Left renal cortex interstitium (tissue), 4 donors: ENCODE data around the gene COL5A1. TPM values are rescaled to one million over a fixed set of nuclear protein-coding genes. Genes with fewer than 3 reads are reported as not detected.

Source experiments
- DNase-seq, 4 donors: peaks; one replicate each; pipeline ENCODE4 v3.0.0-alpha.2; 2013; ENCODE audit warnings: low read depth in 4 of 4, low spot score in 2 of 4, missing footprints in 1 of 4
- polyA plus RNA-seq, 4 donors: library from polyadenylated mRNA; unstranded; fragments of 120-200 nt; gene quantifications; one replicate each; pipeline ENCODE4 v1.2.1, GENCODE V29; 2013; ENCODE audit not compliant: insufficient read length in 4 of 4

COL5A1 gene
- polyA plus RNA-seq, 4 donors: 92.0 to 140 (median 99.7) TPM

DNA sequence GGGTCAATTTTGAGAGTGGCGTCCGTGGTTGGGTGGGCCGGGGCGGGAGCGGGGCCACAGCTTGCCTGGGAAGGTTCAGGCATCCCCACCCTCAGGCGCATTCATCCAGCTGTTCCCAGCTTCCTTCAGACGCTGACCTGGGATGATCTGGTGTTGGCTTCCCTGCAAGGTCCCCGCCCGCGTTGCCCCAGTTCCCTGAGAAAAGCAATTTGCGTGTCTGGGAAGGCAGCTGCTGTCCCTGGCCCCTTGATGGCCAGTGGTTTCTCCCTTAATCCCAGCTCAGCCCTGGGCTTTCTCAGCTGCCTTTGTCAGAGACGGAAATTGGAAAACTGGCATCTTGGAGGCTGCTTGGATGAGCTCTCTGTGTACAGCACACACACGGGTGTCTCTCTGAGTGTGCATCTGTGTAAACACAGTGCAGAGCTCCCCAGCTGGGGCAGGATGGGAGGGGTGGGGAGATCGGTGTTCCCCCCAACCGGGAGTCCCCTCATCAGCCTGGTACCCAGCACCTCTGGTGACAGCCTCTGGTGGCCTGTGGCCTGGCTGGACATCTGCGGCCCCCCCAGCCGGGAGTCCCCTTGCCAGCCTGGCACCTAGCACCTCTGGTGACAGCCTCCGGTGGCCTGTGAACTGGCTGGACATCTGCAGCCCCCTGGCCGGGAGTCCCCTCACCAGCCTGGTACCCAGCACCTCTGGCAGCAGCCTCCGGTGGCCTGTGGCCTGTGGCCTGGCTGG lies 94.0 kb downstream of the COL5A1 start:
- no peak for DNase-seq

DNA sequence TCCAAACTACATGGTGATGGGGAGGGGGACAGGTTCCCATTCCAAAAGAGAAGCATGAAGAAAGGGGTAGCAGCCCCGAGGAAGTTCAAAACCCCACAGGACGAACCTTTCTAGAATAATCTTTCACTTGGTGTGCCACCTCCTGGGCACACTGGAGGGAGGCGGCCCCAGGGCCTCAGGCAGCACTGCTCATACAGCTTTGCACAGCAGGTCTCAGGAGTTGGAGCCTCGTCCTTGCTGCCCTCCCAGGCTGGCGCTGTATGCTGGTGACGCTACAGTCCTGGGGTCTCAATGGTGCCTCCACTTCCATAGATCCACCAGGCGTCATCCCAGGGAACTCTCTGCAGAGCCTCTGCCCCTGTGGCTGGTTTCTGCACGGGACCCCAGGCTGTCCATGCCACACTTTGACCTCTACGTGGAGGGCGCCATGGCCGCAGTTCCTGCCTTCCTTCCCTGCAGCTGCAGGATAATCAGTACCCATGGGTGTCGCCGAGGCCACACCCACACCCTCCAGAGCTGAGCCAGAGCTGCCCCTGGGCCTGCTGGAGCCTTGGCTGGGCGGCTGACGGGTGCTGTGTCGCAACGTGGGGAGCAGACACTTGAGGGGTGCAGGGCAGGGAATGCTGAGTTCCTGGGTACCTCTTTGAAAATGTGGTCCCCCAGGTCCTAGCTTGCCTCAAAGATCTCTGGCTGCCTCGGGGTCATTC lies 95.3 kb downstream of the COL5A1 start:
- DNase-seq: no peak

GRCh38 chr9:134737842-134738580 lies 96.4 kb downstream of the COL5A1 start:
- no peak for DNase-seq

GRCh38 chr9:134738869-134739659 lies 97.5 kb downstream of the COL5A1 start:
- peak; percentile 0 to 59 (median 32) for DNase-seq

GRCh38 chr9:134739660-134739968 lies 98.0 kb downstream of the COL5A1 start:
- DNase-seq: no peak

GRCh38 chr9:134740071-134740470 lies 98.5 kb downstream of the COL5A1 start:
- DNase-seq: no peak

DNA sequence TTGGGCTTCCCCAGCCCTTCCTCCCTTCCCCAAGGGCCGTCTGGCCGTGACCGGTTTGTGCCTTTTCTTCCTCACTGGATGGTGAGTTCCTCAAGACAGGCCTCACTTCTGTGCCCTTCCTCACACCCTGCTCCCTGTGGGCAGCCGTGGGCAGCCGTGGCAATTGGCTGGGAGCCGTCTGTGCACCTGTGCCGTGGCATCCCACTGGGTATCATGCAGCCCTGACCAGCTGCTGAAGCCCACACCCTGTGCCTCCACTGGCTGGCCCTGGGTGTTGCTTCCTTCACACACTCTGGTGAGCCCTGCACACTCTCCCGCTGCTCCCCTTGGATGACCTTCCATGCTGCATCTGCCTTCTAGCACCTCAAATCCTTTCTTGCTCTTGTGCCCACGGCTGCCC lies 100.2 kb downstream of the COL5A1 start:
- DNase-seq: no peak

DNA sequence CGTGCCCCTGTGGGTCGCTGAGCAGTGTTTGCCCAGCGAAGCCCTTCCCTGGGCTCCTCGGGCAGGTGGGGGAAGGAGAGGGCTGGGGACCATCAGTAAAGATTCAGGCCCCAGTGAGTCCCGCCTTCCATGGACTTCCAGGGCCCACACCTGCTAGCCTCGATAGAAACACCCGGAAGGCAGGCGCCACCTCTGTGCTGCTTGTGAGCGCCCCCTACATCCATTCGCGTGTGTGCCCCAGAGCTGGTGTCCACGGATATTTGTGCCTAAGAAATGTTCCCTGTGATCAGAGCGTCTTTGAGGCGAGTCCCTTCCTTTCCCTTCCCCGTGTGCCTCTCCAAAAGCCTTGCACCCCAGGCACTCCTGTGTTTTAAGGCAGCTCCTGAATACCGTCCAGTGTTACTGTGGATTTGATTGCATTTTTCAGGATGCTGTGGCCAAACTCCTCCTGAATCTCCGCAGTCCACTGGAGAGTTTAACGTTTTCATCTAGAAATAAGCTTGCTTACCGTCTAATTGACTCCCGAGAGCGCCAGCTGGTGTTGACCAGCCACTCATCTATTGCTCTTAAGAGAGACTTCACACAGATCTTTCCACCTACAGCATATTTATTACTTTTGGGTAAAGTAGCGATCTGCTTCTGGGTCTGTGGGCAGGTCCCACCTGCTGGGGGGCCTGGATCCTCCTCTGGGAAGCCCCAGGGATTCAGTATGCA lies 101.4 kb downstream of the COL5A1 start:
- DNase-seq: no peak

GRCh38 chr9:134743853-134744252 lies 102.2 kb downstream of the COL5A1 start:
- no peak for DNase-seq

- no peak for DNase-seq
These were observed 103.0 kb downstream of the COL5A1 start for GRCh38 chr9:134744385-134745295.

DNA sequence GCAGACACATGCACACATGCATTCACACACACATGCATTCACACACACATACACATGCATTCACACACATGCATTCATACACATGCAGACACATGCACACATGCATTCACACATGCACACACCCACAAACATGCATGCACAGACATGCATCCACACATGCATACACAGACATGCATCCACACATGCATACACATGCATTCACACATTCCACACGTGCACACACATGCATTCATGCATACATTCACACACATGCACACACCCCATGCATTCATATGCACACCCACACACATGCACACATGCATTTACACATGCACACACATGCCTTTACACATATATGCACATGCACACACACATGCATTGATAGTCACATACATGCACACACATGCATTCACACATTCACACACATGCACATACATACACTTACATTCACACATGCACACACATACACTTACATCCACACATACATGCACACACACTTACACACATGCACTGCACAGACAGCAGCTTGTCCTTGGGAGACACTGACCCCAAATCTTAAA lies 106.4 kb downstream of the COL5A1 start:
- no peak for DNase-seq

GRCh38 chr9:134748591-134748990 lies 107.0 kb downstream of the COL5A1 start:
- DNase-seq: no peak

DNA sequence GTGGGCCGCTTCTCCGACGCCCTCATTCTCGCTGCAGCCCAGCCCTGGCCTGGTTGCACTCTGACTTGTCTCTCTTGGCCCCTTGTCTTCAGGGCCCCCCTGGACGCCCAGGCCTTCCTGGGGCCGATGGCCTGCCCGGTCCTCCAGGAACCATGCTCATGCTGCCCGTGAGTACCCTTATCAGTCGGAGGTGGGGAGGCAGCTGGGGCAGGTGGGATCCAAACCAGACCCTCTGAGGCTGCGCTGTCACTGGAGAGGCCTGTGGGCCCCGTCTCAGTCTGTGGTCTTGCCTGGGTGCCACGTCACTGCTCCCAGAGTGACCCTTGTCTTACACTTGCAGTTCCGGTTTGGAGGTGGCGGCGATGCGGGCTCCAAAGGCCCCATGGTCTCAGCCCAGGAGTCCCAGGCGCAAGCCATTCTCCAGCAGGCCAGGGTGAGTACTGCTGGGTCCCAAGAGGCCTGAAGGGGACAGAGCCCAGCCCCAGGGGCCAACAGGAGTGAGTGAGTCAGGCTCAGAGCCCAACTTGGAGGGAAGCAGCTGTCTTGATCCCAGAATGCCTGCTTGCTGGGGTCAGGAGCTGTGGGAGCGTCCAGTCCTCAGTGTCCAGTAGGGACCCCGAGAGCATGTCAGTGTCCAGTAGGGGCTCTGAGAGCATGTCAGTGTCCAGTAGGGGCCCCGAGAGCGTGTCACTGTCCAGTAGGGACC lies 109.0 kb downstream of the COL5A1 start:
- DNase-seq: no peak

DNA sequence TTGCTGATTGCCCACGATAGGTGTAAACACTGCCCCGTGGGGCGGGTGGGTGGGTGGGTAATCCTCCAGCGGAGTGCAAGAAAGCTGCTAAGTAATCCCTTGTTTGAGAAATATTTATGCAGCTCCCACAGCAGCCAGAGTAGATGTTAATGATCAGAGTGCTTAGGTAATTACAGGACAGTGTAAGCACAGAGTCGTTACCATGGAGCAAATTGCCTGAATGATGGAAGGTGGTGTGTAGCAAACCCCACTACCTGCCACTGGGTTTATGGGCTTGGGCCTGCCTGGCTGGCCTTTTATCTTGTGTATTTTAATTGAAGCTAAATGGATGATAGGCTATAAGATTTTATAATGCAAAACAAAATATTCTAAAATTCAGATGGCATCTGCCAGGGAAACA lies 110.0 kb downstream of the COL5A1 start:
- no peak for DNase-seq

DNA sequence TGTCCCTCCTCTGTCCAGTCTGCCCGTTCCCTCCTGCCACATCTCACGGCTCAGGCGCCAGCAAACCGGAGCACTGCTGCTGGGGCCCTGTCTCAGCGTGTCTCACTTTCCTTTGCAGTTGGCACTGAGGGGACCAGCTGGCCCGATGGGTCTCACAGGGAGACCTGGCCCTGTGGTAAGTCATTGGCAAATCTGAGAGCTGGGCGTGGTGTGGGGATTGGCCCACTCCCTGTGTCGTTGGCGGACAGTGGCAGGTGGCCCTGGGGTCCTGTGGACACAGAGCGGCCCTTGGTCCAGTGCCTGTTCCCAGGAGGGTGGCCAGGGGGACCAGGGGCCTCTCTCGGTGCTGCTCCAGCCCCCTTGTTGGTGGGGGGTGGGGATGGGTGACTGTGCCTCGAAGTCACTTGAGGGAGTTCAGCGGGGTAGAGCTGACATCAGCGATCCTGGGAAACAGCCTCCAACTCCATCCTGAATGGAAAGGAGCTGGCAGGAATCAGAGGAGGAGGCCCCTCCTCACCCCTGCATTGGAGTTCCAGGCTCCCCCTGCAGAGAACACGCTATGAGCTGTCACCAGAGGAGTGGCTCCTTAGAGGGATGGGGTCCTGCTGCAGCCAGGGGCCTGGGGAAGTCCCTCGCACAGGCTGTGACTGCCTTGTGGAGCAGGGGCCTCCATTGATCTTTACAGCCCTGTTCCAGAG lies 111.0 kb downstream of the COL5A1 start:
- no peak for DNase-seq

DNA sequence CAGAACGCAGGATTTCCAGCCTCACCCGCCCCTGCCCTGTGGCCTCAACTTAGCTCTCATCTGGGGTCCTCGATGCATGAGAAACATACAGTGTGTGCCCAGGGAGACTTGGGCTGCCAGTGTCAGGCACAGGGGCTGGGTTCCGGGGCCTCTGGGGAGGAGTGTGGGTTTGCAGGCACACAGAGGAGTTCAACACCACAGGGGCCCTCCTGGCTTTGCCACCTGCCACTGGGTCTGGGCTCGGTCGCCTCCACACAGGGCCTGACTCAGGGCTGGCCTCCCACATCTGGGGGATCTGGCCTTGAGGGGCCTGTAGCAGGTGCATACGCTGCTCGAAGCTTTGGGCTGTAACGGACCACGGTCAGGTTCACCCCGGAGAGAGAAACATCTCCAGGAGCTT lies 111.6 kb downstream of the COL5A1 start:
- DNase-seq: no peak

DNA sequence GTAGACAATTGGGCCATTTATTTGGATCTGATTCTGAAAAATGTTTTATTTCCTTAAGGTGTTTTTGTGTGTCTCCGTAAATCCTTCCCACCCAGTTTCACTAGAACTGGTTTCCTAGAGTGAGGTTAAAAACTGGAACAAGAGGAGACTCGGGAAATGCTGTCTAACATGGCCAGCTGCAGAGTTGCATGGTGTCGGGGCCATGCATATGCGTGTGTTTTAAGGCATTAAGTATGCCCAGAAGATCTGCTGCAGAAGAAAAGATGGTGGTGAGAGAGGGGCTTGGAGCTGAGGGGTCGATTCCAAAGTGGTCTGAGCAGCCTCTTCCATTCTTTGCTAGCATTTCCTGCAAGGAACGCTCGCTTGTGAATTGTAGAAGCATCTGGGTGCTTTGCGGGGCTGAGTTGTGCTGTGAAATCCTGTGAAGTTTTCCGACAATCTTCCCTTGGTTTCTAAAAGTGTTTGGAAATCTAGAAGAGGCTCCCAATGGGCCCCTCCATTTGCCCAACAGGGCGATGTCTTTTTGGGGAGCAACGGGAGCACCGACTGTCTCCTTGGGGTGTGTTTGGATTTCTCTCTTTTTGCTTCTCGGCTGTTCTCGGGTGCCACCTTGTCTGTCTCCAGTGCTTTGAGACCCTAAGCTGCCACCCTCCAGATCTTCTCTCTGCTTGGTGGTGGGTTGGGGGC lies 113.8 kb downstream of the COL5A1 start:
- DNase-seq: no peak
